ENCODE data around the gene ZBTB20. TPM values are rescaled to one million over a fixed set of nuclear protein-coding genes. Genes with fewer than 3 reads are reported as not detected.

Gene ZBTB20
- polyA plus RNA-seq, 1 donor from 2014 or later = 4.8 TPM

DNA sequence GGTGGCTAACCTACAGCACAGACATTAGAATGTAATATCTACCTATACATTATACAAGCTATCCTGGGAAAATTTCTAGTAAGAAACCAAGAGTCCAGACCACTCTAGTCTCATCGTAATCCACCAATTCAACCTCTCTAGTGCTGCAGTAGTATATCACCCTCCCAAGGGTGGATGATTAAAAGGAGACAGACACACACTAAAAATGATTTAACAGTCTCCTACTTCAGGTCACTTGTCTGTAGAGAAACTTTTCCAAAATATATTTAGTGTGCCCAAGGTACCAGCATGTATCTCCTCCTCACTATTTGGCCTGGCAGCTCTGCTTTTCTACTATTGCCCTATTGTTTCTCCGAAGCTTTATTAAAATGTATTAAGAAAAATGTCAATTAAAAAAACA, 45.0 kb downstream of the ZBTB20 start:
- Histone ChIP-seq H2AFZ (ENCODE audit: low read depth, low read length) (no peak overlapping the region), H3K9ac (ENCODE audit: low read length) (no peak overlapping the region), H3K4me3 (ENCODE audit: low read length) (no peak overlapping the region), H3K27me3 (ENCODE audit: insufficient read depth, low read depth, low read length) (no peaks in the 10 kb centered on the region), H3F3A (ENCODE audit: insufficient read depth, low read length, poor library complexity, severe bottlenecking) (no peaks in the 10 kb centered on the region), H3K9me2 (ENCODE audit: insufficient read depth, low read length) (no peaks in the 10 kb centered on the region), H3K4me2 (ENCODE audit: low read length) (no peak overlapping the region), H3K36me3 (ENCODE audit: insufficient read depth, low read length) (no peaks in the 10 kb centered on the region), H3K9me3 (ENCODE audit: low read length) (no peaks in the 10 kb centered on the region), H3K79me2 (replicated peaks; ENCODE audit: insufficient read depth, low read length) (no peaks in the 10 kb centered on the region), H3K27ac (ENCODE audit: low read length) (no peak overlapping the region), H4K20me1 (ENCODE audit: insufficient read depth) (no peaks in the 10 kb centered on the region)
- TF ChIP-seq EP300 (conservative IDR thresholded peaks at IDR 0.05; ENCODE audit: poor library complexity, severe bottlenecking) = no peak
- TF ChIP-seq EZH2 (IDR thresholded peaks at IDR 0.05; ENCODE audit: borderline replicate concordance, insufficient read depth, low read length, poor library complexity, severe bottlenecking) = no peak
- no peak for TF ChIP-seq RAD21 (conservative IDR thresholded peaks at IDR 0.05)

DNA sequence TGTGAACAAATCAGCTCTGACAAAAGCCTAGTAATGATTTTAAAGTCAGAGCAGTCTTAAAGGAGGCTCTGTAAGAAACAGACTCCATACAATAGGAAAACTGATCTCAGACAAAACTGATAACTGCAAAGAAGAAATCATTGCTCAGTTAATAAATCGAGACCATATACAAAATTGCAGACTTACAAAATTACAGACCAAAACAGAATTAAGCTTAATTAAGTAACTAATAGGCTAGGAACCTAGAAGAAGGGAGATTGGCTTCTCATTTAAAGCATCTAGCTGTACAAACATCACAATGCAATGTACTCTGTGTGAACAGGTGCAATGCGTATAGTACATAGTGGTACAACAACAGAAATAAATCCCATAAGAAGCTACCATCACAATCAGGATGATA, 46.3 kb downstream of the ZBTB20 start:
- H3F3A ChIP-seq (ENCODE audit: insufficient read depth, low read length, poor library complexity, severe bottlenecking) = no peaks in the 10 kb centered on the region
- H2AFZ ChIP-seq (ENCODE audit: low read depth, low read length) = no peak overlapping the region
- no peaks in the 10 kb centered on the region for H3K9me3 ChIP-seq (ENCODE audit: low read length)
- no peaks in the 10 kb centered on the region for H3K36me3 ChIP-seq (ENCODE audit: insufficient read depth, low read length)
- no peak overlapping the region for H3K9ac ChIP-seq (ENCODE audit: low read length)
- H3K9me2 ChIP-seq (ENCODE audit: insufficient read depth, low read length) = no peaks in the 10 kb centered on the region
- H3K4me2 ChIP-seq (ENCODE audit: low read length) = peak overlapping the region; percentile 7
- TF ChIP-seq EZH2 (IDR thresholded peaks at IDR 0.05; ENCODE audit: borderline replicate concordance, insufficient read depth, low read length, poor library complexity, severe bottlenecking) (no peak), EP300 (conservative IDR thresholded peaks at IDR 0.05; ENCODE audit: poor library complexity, severe bottlenecking) (no peak), TAF1 (IDR thresholded peaks at IDR 0.05; ENCODE audit: low read depth) (no peak), POLR2AphosphoS5 (IDR thresholded peaks at IDR 0.05) (no peak), SMC3 (conservative IDR thresholded peaks at IDR 0.05; ENCODE audit: poor library complexity) (no peak), MXI1 (conservative IDR thresholded peaks at IDR 0.05; ENCODE audit: poor library complexity, severe bottlenecking) (no peak), RAD21 (conservative IDR thresholded peaks at IDR 0.05) (no peak)
- TF ChIP-seq, protein P1, sequence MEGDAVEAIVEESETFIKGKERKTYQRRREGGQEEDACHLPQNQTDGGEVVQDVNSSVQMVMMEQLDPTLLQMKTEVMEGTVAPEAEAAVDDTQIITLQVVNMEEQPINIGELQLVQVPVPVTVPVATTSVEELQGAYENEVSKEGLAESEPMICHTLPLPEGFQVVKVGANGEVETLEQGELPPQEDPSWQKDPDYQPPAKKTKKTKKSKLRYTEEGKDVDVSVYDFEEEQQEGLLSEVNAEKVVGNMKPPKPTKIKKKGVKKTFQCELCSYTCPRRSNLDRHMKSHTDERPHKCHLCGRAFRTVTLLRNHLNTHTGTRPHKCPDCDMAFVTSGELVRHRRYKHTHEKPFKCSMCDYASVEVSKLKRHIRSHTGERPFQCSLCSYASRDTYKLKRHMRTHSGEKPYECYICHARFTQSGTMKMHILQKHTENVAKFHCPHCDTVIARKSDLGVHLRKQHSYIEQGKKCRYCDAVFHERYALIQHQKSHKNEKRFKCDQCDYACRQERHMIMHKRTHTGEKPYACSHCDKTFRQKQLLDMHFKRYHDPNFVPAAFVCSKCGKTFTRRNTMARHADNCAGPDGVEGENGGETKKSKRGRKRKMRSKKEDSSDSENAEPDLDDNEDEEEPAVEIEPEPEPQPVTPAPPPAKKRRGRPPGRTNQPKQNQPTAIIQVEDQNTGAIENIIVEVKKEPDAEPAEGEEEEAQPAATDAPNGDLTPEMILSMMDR (IDR thresholded peaks at IDR 0.05; ENCODE audit: poor library complexity, severe bottlenecking) = no peak
- TF ChIP-seq, protein P2, sequence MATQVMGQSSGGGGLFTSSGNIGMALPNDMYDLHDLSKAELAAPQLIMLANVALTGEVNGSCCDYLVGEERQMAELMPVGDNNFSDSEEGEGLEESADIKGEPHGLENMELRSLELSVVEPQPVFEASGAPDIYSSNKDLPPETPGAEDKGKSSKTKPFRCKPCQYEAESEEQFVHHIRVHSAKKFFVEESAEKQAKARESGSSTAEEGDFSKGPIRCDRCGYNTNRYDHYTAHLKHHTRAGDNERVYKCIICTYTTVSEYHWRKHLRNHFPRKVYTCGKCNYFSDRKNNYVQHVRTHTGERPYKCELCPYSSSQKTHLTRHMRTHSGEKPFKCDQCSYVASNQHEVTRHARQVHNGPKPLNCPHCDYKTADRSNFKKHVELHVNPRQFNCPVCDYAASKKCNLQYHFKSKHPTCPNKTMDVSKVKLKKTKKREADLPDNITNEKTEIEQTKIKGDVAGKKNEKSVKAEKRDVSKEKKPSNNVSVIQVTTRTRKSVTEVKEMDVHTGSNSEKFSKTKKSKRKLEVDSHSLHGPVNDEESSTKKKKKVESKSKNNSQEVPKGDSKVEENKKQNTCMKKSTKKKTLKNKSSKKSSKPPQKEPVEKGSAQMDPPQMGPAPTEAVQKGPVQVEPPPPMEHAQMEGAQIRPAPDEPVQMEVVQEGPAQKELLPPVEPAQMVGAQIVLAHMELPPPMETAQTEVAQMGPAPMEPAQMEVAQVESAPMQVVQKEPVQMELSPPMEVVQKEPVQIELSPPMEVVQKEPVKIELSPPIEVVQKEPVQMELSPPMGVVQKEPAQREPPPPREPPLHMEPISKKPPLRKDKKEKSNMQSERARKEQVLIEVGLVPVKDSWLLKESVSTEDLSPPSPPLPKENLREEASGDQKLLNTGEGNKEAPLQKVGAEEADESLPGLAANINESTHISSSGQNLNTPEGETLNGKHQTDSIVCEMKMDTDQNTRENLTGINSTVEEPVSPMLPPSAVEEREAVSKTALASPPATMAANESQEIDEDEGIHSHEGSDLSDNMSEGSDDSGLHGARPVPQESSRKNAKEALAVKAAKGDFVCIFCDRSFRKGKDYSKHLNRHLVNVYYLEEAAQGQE (IDR thresholded peaks at IDR 0.05; ENCODE audit: borderline replicate concordance) = no peak
- no peak overlapping the region for H3K27ac ChIP-seq (ENCODE audit: low read length)
- no peaks in the 10 kb centered on the region for H3K79me2 ChIP-seq (replicated peaks; ENCODE audit: insufficient read depth, low read length)
- no peaks in the 10 kb centered on the region for H4K20me1 ChIP-seq (ENCODE audit: insufficient read depth)
- H3K27me3 ChIP-seq (ENCODE audit: insufficient read depth, low read depth, low read length) = no peaks in the 10 kb centered on the region
- H3K4me3 ChIP-seq (ENCODE audit: low read length) = peak overlapping the region; percentile 16

Measured in neural cell (in vitro differentiated cells).